AG04450 (cell line): ENCODE data around the gene CIBAR2. TPM values are rescaled to one million over a fixed set of nuclear protein-coding genes. Genes with fewer than 3 reads are reported as not detected.

ENCODE experiments used
- CTCF ChIA-PET: fragments of 300-600, 350-600 bp; formaldehyde crosslinking; extraction: SDS; loops from one replicate; lab custom pipeline; 2022; ENCODE audit warnings: antibody characterized with exemption, inconsistent platforms; lab: Charles Lee
- POLR2A ChIA-PET: fragments of 350-600 bp; formaldehyde crosslinking; extraction: SDS; loops from one replicate; lab custom pipeline; 2021; ENCODE audit warnings: antibody characterized with exemption, inconsistent platforms; lab: Yijun Ruan, JAX
- DNase-seq: peaks from one replicate; pipeline ENCODE4 v3.0.0-alpha.2; 2011; ENCODE audit warnings: low read depth, low spot score
- H3K27ac ChIP-seq: one replicate; pipeline ENCODE4 v1.5.1; 2012; ENCODE audit warnings: low read depth, low read length, control low read depth
- H3K27me3 ChIP-seq: one replicate; pipeline ENCODE4 v1.6.0; 2012; ENCODE audit warnings: low read length; ENCODE audit not compliant: control insufficient read depth, insufficient read depth
- H3K4me3 ChIP-seq: 2 replicates; pipeline ENCODE4 v1.5.1; 2011; ENCODE audit warnings: mild to moderate bottlenecking, low read depth, low read length, control low read depth
- H3K9me3 ChIP-seq: 2 replicates; pipeline ENCODE4 v1.5.1; 2012; ENCODE audit warnings: low read length; ENCODE audit not compliant: control insufficient read depth, insufficient read depth
- CTCF ChIP-seq: IDR thresholded peaks from 2 replicates; pipeline ENCODE4 v1.5.1; 2011; ENCODE audit warnings: low read depth, low read length, control low read depth, inconsistent platforms
- polyA plus RNA-seq: library from polyadenylated mRNA; depleted of rRNA; stranded (reverse); fragments of >200 nt; gene quantifications from 2 replicates; pipeline ENCODE4 v1.2.3, GENCODE V29; 2011; rRNA removed

Gene CIBAR2
- polyA plus RNA-seq, 1 experiment: 0.41 TPM

- no peaks in the 10 kb centered on the region for H3K27me3 ChIP-seq
- H3K27ac ChIP-seq: no peak overlapping the region
- no peak overlapping the region for H3K4me3 ChIP-seq
- no peak for DNase-seq
- H3K9me3 ChIP-seq: peaks cover 6% of the 10 kb centered on the region; the same call in 1 of the 2 replicates
- TF ChIP-seq CTCF: no peak
- ChIA-PET POLR2A (no interaction called here), CTCF (no interaction called here)
Observed at GRCh38 chr16:85049706-85050305, 62.5 kb downstream of the CIBAR2 start.

GRCh38 chr16:85048921-85049562 lies 63.2 kb downstream of the CIBAR2 start:
- Histone ChIP-seq H3K4me3 (no peak overlapping the region), H3K27me3 (no peaks in the 10 kb centered on the region), H3K9me3 (peaks cover 6% of the 10 kb centered on the region; the same call in 1 of the 2 replicates), H3K27ac (no peak overlapping the region)
- ChIA-PET POLR2A (no interaction called here), CTCF (interaction anchor here (0.6 kb wide), 1 partner anchor 38 kb away, joined by 8 read pairs; no protein-coding TSS in a partner anchor)
- DNase-seq: no peak
- TF ChIP-seq CTCF: no peak

Other genes with a start within 250 kb of the CIBAR2 start
- 136 and 150 TPM in 2 replicates for gene ZDHHC7, start 100.9 kb downstream of the CIBAR2 start, polyA plus RNA-seq
- 10.0 and 10.1 TPM in 2 replicates for gene KIAA0513, start 84.7 kb downstream of the CIBAR2 start, polyA plus RNA-seq